ENCODE results near the gene RNF157.
"Not testable (repeated sequence)": the region's sequence is repeated elsewhere in the genome, so short reads cannot be mapped to it uniquely, and the experiment has no call there.

The RNF157 gene

DNA sequence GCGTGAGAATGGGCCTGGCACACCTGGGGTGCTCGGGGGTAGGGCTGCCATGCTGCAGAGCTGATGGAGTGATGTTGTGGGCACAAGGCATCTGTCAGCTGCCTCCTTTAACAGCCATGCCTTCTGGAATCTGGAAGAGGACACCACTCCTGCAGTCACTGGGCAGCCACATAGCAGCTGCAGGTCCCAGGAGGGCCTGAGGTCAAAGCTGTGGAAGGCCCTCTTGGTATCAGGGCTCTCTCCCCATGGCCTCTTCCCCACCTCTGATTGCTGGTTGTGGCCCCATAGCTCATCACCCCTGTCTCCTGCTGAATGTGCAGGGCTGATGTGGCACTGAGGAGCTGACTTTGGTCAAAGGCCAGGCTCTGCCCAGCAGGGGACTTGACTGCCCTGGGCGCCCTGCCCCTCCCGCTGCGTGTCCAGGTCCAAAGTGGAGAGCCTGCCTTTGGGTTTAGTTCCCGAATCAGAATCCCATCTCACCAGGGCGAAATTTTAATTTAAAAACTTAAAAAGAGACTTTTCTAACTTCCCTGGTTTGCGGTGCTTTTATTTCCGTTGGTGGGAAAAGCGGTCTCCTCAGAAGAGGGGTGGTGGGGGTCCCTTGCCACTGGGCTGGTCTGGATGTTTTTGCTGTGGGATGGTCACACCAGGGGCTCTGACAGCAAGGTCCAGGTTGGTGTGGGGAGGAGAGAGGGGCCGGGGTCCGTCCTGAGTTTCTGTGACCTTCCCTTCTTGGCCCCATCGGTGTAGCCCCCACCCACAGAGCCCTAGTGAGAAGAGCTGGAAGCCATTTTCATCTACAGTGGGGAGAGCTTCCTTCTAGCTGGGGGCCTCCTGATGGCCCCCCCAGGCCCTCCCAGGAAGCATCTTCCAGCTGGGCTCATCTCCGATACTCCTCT is 30.7 kb upstream of the RNF157 start:
- peak overlapping the region; percentile 63 for H3K4me3 ChIP-seq (replicated peaks; ENCODE audit: low read depth, low read length)
- no peaks in the 10 kb centered on the region for H3K27me3 ChIP-seq (replicated peaks; ENCODE audit: control insufficient read depth, insufficient read depth, low read length)
- peaks cover 7% of the 10 kb centered on the region for H3K36me3 ChIP-seq (ENCODE audit: control insufficient read depth, insufficient read depth, low read length)
- TF ChIP-seq CTCF (IDR thresholded peaks at IDR 0.05; ENCODE audit: insufficient read depth, low read length, poor library complexity, severe bottlenecking) = no peak
- DNase-seq (ENCODE audit: extremely low read depth, insufficient read length) = peak; percentile 70

DNA sequence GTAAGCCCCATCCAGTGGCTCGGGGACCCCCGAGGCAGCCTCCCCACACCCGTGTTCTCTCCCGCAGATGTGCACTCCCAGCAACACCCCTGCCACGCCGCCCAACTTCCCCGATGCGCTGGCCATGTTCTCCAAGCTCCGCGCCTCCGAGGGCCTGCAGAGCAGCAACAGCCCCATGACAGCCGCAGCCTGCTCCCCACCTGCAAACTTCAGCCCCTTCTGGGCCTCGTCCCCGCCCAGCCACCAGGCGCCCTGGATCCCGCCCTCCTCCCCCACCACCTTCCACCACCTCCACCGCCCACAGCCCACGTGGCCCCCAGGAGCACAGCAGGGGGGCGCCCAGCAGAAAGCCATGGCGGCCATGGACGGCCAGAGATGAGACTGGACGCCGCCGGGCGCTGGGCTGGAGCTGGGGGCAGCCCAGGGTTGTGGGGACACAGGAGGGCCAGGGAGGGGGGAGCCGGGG is 29.9 kb upstream of the RNF157 start:
- Histone ChIP-seq H3K4me3 (replicated peaks; ENCODE audit: low read depth, low read length) (peak overlapping the region; percentile 56), H3K36me3 (ENCODE audit: control insufficient read depth, insufficient read depth, low read length) (peaks cover 7% of the 10 kb centered on the region), H3K27me3 (replicated peaks; ENCODE audit: control insufficient read depth, insufficient read depth, low read length) (no peaks in the 10 kb centered on the region)
- DNase-seq (ENCODE audit: extremely low read depth, insufficient read length) = peak; percentile 77
- TF ChIP-seq CTCF (IDR thresholded peaks at IDR 0.05; ENCODE audit: insufficient read depth, low read length, poor library complexity, severe bottlenecking) = no peak

DNA sequence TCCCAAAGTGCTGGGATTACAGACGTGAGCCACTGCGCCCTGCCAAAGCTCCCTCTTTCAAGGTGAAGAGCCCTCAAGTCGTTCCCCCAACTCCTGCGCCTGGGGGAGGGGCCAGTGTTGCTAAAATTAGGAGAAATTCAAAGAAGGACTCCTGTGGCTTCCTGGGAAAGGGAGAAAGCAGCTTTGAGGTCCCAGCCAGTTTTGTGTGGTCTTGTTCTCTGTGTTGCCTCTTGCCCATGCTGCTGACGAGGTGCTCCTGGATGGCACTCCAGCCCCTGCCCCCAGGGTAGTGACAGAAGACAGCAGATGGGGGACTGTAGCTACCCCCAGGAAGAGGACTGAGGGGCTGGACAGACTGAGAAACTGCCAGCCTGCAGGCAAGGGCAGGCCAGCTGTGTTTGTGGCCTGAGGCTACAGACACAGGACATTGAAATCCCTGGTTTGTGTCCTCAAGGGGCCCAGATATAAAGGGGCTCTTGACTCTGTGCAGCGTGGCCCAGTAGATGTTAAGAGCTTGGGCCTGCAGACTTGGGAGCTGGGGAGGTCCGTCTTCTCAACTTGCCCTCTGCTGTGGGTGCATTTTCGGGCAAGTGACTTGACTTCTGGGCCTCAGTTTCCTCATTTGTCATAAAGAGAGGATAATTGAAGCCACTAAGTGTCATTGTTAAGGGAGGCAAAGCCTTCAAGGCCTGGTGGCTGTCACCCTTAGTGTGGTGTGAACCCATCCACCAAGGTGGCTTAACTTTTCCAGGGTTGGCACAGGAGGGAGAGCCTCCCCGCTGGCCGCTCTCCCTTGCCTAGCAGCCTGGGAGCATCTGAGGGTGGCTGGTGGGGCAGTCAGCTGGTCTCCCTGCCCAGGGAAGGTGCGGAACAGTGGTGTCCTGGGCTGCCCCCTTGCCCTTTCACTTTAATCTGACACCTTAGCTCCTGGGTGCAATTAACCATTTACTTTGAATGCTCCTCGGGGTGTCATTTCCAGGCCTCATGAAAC is 29.0 kb upstream of the RNF157 start:
- DNase-seq (ENCODE audit: extremely low read depth, insufficient read length) = no peak
- no peak for TF ChIP-seq CTCF (IDR thresholded peaks at IDR 0.05; ENCODE audit: insufficient read depth, low read length, poor library complexity, severe bottlenecking)
- peaks cover 7% of the 10 kb centered on the region for H3K36me3 ChIP-seq (ENCODE audit: control insufficient read depth, insufficient read depth, low read length)
- no peaks in the 10 kb centered on the region for H3K27me3 ChIP-seq (replicated peaks; ENCODE audit: control insufficient read depth, insufficient read depth, low read length)
- H3K4me3 ChIP-seq (replicated peaks; ENCODE audit: low read depth, low read length) = peak overlapping the region; percentile 56

GRCh38 chr17:76268015-76268749 is 27.9 kb upstream of the RNF157 start:
- Histone ChIP-seq H3K27me3 (replicated peaks; ENCODE audit: control insufficient read depth, insufficient read depth, low read length) (no peaks in the 10 kb centered on the region), H3K4me3 (replicated peaks; ENCODE audit: low read depth, low read length) (peak overlapping the region; percentile 79), H3K36me3 (ENCODE audit: control insufficient read depth, insufficient read depth, low read length) (peaks cover 7% of the 10 kb centered on the region)
- peak; percentile 79 for DNase-seq (ENCODE audit: extremely low read depth, insufficient read length)
- TF ChIP-seq CTCF (IDR thresholded peaks at IDR 0.05; ENCODE audit: insufficient read depth, low read length, poor library complexity, severe bottlenecking) = no peak

DNA sequence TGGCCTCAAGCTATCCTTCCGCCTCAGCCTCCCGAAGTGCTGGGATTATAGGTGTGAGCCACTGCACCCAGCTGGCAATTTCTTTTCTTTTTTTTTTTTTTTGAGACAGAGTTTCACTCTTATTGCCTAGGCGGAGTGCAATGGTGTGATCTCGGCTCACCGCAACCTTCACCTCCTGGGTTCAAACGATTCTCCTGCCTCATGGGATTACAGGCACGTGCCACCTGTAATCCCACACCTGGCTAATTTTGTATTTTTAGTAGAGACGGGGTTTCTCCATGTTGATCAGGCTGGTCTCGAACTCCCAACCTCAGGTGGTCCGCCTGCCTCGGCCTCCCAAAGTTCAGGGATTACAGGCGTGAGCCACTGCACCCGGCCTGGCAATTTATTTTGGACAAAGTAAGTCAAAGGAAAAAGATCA is 27.3 kb upstream of the RNF157 start:
- not testable (repeated sequence) for H3K36me3 ChIP-seq (ENCODE audit: control insufficient read depth, insufficient read depth, low read length); DNase-seq (ENCODE audit: extremely low read depth, insufficient read length); H3K27me3 ChIP-seq (replicated peaks; ENCODE audit: control insufficient read depth, insufficient read depth, low read length)
- peak overlapping the region; percentile 79 for H3K4me3 ChIP-seq (replicated peaks; ENCODE audit: low read depth, low read length)

All from GM06990 (cell line).